GM23338 (cell line): ENCODE results near the gene NDUFB8. TPM values are rescaled to one million over a fixed set of nuclear protein-coding genes. Genes with fewer than 3 reads are reported as not detected.

ENCODE experiments used
- ATAC-seq: fragments of 200-7000 bp; cut with Tn5 transposase; 3 replicates; pipeline ENCODE4 v1.9.1; 2020
- DNase-seq: peaks from one replicate; pipeline ENCODE4 v3.0.0-alpha.2; 2015; ENCODE audit warnings: low spot score
- H2AFZ ChIP-seq: fragments of 200-600 bp; sonication (generic); 2 replicates; pipeline ENCODE4 v1.8.0; 2016; ENCODE audit warnings: antibody characterized with exemption, mild to moderate bottlenecking, moderate library complexity
- H3F3A ChIP-seq: fragments of 200-600 bp; sonication (generic); replicated peaks from 2 replicates; pipeline ENCODE4 v1.8.0; 2017; ENCODE audit warnings: antibody characterized with exemption, mixed run types, low read depth
- H3K27ac ChIP-seq: fragments of 200-600 bp; sonication (generic); 2 replicates; pipeline ENCODE4 v1.6.1; 2016; ENCODE audit warnings: low read depth
- H3K27me3 ChIP-seq: fragments of 200-600 bp; sonication (generic); 2 replicates; pipeline ENCODE4 v1.8.0; 2016; ENCODE audit warnings: mild to moderate bottlenecking, mixed run types, moderate library complexity; ENCODE audit not compliant: insufficient read depth
- H3K36me3 ChIP-seq: fragments of 200-600 bp; sonication (generic); 2 replicates; pipeline ENCODE4 v1.8.0; 2016; ENCODE audit warnings: mild to moderate bottlenecking; ENCODE audit not compliant: insufficient read depth
- H3K4me1 ChIP-seq: fragments of 200-600 bp; sonication (generic); 2 replicates; pipeline ENCODE4 v1.8.0; 2016; ENCODE audit warnings: mild to moderate bottlenecking, moderate library complexity; ENCODE audit not compliant: insufficient read depth
- H3K4me2 ChIP-seq: fragments of 200-600 bp; sonication (generic); 2 replicates; pipeline ENCODE4 v1.7.1; 2017; ENCODE audit warnings: mixed run types
- H3K4me3 ChIP-seq: fragments of 200-600 bp; sonication (generic); 2 replicates; pipeline ENCODE4 v1.6.1; 2016; ENCODE audit warnings: mixed run types
- H3K79me2 ChIP-seq: fragments of 200-600 bp; sonication (generic); replicated peaks from 2 replicates; pipeline ENCODE4 v1.8.0; 2017; ENCODE audit warnings: mild to moderate bottlenecking; ENCODE audit not compliant: insufficient read depth
- H3K9me2 ChIP-seq: fragments of 200-600 bp; sonication (generic); 2 replicates; pipeline ENCODE4 v1.8.0; 2017; ENCODE audit not compliant: insufficient read depth
- H4K20me1 ChIP-seq: fragments of 200-600 bp; sonication (generic); replicated peaks from 2 replicates; pipeline ENCODE4 v1.8.0; 2017; ENCODE audit warnings: mild to moderate bottlenecking; ENCODE audit not compliant: insufficient read depth
- H3K27ac Mint-ChIP-seq: 2 replicates; pipeline ENCODE4 v1.8.0; 2020; ENCODE audit warnings: inconsistent platforms, mild to moderate bottlenecking, moderate library complexity, mixed read lengths
- H3K27me3 Mint-ChIP-seq: 3 replicates; pipeline ENCODE4 v1.8.0; 2022; ENCODE audit warnings: low read depth, mild to moderate bottlenecking, moderate library complexity, mixed read lengths, inconsistent platforms; ENCODE audit not compliant: insufficient read depth, poor library complexity
- H3K36me3 Mint-ChIP-seq: 3 replicates; pipeline ENCODE4 v1.8.0; 2021; ENCODE audit warnings: low read depth, mild to moderate bottlenecking, inconsistent platforms, moderate library complexity, mixed read lengths
- H3K4me1 Mint-ChIP-seq: 3 replicates; pipeline ENCODE4 v1.8.0; 2020; ENCODE audit warnings: mild to moderate bottlenecking, inconsistent platforms, mixed read lengths
- H3K4me3 Mint-ChIP-seq: 3 replicates; pipeline ENCODE4 v1.8.0; 2021; ENCODE audit warnings: moderate library complexity, mild to moderate bottlenecking, inconsistent platforms, mixed read lengths
- H3K9me3 Mint-ChIP-seq: 3 replicates; pipeline ENCODE4 v1.8.0; 2020; ENCODE audit warnings: moderate library complexity, mild to moderate bottlenecking, inconsistent platforms, mixed read lengths
- CREB1 ChIP-seq: fragments of 250-450 bp; sonication (Bioruptor Pico); IDR thresholded peaks from 2 replicates; pipeline ENCODE4 v1.5.0; 2020; ENCODE audit warnings: low read depth, mild to moderate bottlenecking, moderate library complexity
- CTCF ChIP-seq, 2 experiments: fragments of 200-600 bp in 1 of 2; sonication (generic) in 1 of 2; conservative IDR thresholded peaks; 2 replicates each; pipeline versions ENCODE4 v1.5.1 to v1.6.1; 2016 to 2017; ENCODE audit warnings: antibody characterized with exemption in 2 of 2, low read depth in 2 of 2, mild to moderate bottlenecking in 2 of 2, moderate library complexity in 1 of 2
- ETS1 ChIP-seq: IDR thresholded peaks from 2 replicates; pipeline ENCODE4 v1.6.1; 2016; ENCODE audit warnings: antibody characterized with exemption
- EZH2 ChIP-seq: fragments of 200-600 bp; sonication (generic); IDR thresholded peaks from one replicate; pipeline ENCODE4 v1.8.0; 2017; ENCODE audit warnings: antibody characterized with exemption, mild to moderate bottlenecking, low read depth; ENCODE audit not compliant: unreplicated experiment
- EZH2phosphoT487 ChIP-seq: fragments of 200-600 bp; sonication (generic); IDR thresholded peaks from one replicate; pipeline ENCODE4 v1.8.1; 2018; ENCODE audit warnings: antibody characterized with exemption; ENCODE audit not compliant: unreplicated experiment
- NANOG ChIP-seq: IDR thresholded peaks from 2 replicates; pipeline ENCODE4 v1.6.1; 2016; ENCODE audit warnings: antibody characterized with exemption, borderline replicate concordance
- POLR2AphosphoS5 ChIP-seq: IDR thresholded peaks from 2 replicates; pipeline ENCODE4 v1.6.1; 2016; ENCODE audit warnings: antibody characterized with exemption, low read depth
- REST ChIP-seq: IDR thresholded peaks from one replicate; pipeline ENCODE4 v1.6.1; 2018; ENCODE audit warnings: antibody characterized with exemption; ENCODE audit not compliant: unreplicated experiment
- STAT1 ChIP-seq: IDR thresholded peaks from one replicate; pipeline ENCODE4 v1.6.1; 2016; ENCODE audit warnings: antibody characterized with exemption; ENCODE audit not compliant: unreplicated experiment
- ZNF114 ChIP-seq: fragments of 250-450 bp; sonication (Bioruptor Pico); IDR thresholded peaks from 2 replicates; pipeline ENCODE4 v1.5.0; 2020; ENCODE audit warnings: mild to moderate bottlenecking, moderate library complexity
- ZNF331 ChIP-seq: fragments of 250-450 bp; sonication (Bioruptor Pico); IDR thresholded peaks from 2 replicates; pipeline ENCODE4 v1.5.0; 2020; ENCODE audit warnings: low read depth, mild to moderate bottlenecking, moderate library complexity
- ZNF462 ChIP-seq: fragments of 250-450 bp; sonication (Bioruptor Pico); IDR thresholded peaks from 2 replicates; pipeline ENCODE4 v1.5.0; 2020; ENCODE audit warnings: mild to moderate bottlenecking, moderate library complexity
- polyA plus RNA-seq: library from polyadenylated mRNA; unstranded; fragments of >200 nt; fragmentation: Nextera tagmentation; extraction: Ambion mirVana; gene quantifications from 2 replicates; pipeline ENCODE4 v1.2.1, GENCODE V29; 2016
- total RNA-seq: library from RNA; depleted of rRNA; stranded (reverse); fragments of >200 nt; shearing (Covaris generic); gene quantifications from 2 replicates; pipeline ENCODE4 v1.2.3, GENCODE V29; 2014

NDUFB8 gene
- total and polyA plus RNA-seq, 2 experiments from 2014 or later: 131 to 464 TPM

DNA sequence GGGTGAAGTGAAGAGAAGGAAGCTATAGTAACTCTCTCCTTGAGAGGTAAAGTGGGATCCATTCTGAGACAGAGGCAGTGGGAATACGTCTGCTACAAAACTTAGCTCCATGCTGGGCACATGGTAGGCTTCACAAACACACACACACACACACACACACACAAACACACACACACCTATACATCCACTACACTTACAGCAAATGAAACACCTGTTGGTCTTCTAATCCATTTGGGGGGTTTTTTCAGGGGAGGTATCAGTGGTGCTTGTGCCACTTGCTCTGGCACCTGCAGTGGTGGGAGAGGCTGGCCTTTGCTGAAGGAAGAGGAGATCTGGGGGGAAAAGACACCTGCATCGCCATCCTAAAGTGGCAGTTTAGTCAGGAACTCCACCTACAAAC, 24.5 kb downstream of the NDUFB8 start (continued):
- TF ChIP-seq REST: no peak

DNA sequence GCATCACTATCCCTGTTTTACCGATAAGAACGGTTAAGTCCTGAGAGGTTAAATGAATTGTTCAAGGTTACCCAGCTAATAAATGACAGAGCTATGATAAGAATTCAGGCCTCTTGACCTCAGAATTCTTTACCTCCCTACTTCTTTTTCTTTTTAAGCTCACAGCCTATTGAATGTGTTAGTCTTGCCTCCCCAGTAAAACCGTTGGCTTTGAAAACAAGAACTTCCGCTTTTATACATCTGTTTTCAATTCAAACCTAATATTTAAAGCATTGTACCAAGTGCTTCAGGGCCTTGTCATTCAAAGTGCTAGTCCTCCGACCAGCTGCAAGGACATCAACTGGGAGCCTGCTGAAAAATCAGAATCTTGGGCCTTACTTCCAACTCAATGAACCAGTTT, 25.6 kb downstream of the NDUFB8 start:
- no peaks in the 10 kb centered on the region for H3F3A ChIP-seq
- peaks cover 5% of the 10 kb centered on the region; the same call in 1 of the 3 replicates for H3K4me1 Mint-ChIP-seq
- H3K79me2 ChIP-seq: no peaks in the 10 kb centered on the region
- ATAC-seq (no peak), DNase-seq (no peak)
- H3K36me3 Mint-ChIP-seq: no peaks in the 10 kb centered on the region
- H3K4me1 ChIP-seq: no peaks in the 10 kb centered on the region
- H3K36me3 ChIP-seq: no peaks in the 10 kb centered on the region; the same call in 1 of the 2 replicates
- H3K27me3 Mint-ChIP-seq: peaks cover 7% of the 10 kb centered on the region
- H3K9me3 Mint-ChIP-seq: no peaks in the 10 kb centered on the region
- H4K20me1 ChIP-seq: no peaks in the 10 kb centered on the region
- H2AFZ ChIP-seq: no peak overlapping the region
- H3K27ac Mint-ChIP-seq: no peak overlapping the region
- no peaks in the 10 kb centered on the region for H3K27me3 ChIP-seq
- H3K4me3 ChIP-seq: no peak overlapping the region
- H3K4me3 Mint-ChIP-seq: no peak overlapping the region
- TF ChIP-seq STAT1 (no peak), EZH2 (no peak), CREB1 (CRISPR knock-in tag) (no peak), ETS1 (no peak), ZNF331 (CRISPR knock-in tag) (no peak), NANOG (no peak), EZH2phosphoT487 (no peak), ZNF462 (CRISPR knock-in tag) (no peak), ZNF114 (no peak), POLR2AphosphoS5 (no peak), CTCF (conservative IDR thresholded peaks at IDR 0.05; ENCODE audit: low read depth in 2 of 2) (no peak)
- H3K27ac ChIP-seq: no peak overlapping the region
- H3K4me2 ChIP-seq: no peak overlapping the region
- H3K9me2 ChIP-seq: no peaks in the 10 kb centered on the region
